Measurements from ENCODE around the gene IRS1.

Gene IRS1

GRCh38 chr2:226754821-226755604 lies 44.6 kb downstream of the IRS1 start:
- DNase-seq = no peak

- DNase-seq = no peak
Observed at GRCh38 chr2:226752887-226753286, 46.7 kb downstream of the IRS1 start.

GRCh38 chr2:226747288-226747687 lies 52.3 kb downstream of the IRS1 start:
- no peak for DNase-seq

- no peak for DNase-seq
Observed at GRCh38 chr2:226746196-226746800, 53.3 kb downstream of the IRS1 start.

GRCh38 chr2:226743915-226744314 lies 55.7 kb downstream of the IRS1 start:
- DNase-seq = no peak

- DNase-seq = no peak
Observed at GRCh38 chr2:226742347-226742746, 57.3 kb downstream of the IRS1 start.

GRCh38 chr2:226740039-226740648 lies 59.5 kb downstream of the IRS1 start:
- no peak for DNase-seq

GRCh38 chr2:226739545-226740030 lies 60.0 kb downstream of the IRS1 start:
- no peak for DNase-seq

GRCh38 chr2:226738821-226739544 lies 60.6 kb downstream of the IRS1 start:
- DNase-seq = no peak

GRCh38 chr2:226738191-226738820 lies 61.3 kb downstream of the IRS1 start:
- no peak for DNase-seq

- DNase-seq = no peak
Observed at GRCh38 chr2:226736382-226736781, 63.2 kb downstream of the IRS1 start.

GRCh38 chr2:226733927-226734564 lies 65.6 kb downstream of the IRS1 start:
- no peak for DNase-seq

- DNase-seq = no peak
Observed at GRCh38 chr2:226733189-226733858, 66.3 kb downstream of the IRS1 start.

GRCh38 chr2:226732478-226733188 lies 67.0 kb downstream of the IRS1 start:
- DNase-seq = no peak

GRCh38 chr2:226730481-226730880 lies 69.1 kb downstream of the IRS1 start:
- no peak for DNase-seq

GRCh38 chr2:226728996-226729395 lies 70.6 kb downstream of the IRS1 start:
- no peak for DNase-seq

GRCh38 chr2:226727251-226727650 lies 72.4 kb downstream of the IRS1 start:
- no peak for DNase-seq

- no peak for DNase-seq
Observed at GRCh38 chr2:226726546-226726945, 73.1 kb downstream of the IRS1 start.

- no peak for DNase-seq
Observed at GRCh38 chr2:226725126-226725860, 74.3 kb downstream of the IRS1 start.

GRCh38 chr2:226721541-226721940 lies 78.1 kb downstream of the IRS1 start:
- DNase-seq = no peak

All from stimulated activated CD4-positive, alpha-beta T cell treated with anti-CD3 and anti-CD28 coated beads, Interleukin-15, amount 100 ng/mL, for 24 hours (primary cell).